ENCODE results near the gene TRIM65.
"Not testable (repeated sequence)": the region's sequence is repeated elsewhere in the genome, so short reads cannot be mapped to it uniquely, and the experiment has no call there.

Gene TRIM65

DNA sequence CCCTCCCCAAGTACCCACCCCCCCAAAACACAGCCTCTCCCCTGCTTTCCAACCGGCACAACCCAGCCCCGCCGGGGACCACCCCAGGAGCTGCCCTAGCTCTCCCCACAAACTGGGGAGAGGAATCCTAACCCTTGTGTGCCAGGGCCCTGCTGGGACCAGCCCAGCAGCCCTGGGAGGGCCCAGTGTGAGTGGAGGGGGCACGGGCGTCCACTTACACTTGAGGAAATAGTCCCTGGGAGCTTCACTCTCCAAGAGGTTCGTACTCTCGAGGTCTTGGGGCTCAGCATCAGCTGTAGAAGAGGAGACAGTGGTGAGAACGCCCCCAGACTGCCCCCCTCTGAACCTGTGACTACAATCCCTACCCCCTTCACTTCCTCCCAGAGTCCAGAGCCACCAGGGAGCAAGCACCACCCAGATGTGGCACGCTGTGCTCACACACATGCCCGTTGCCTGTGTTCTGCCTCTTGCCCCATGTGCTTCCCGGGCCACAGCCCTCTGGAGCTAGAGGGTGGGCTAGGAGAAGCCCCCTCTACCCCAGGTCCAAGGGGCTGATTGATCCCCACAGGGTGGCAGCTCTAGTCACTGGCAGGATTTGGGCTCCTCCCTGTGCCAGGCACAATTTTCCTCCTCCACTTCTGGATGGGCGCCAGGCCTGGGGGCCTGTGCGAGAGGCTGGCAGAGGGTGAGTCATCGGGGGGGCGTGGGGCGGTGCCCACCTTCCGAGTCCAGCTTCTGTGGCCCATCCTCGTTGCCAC is 21.4 kb downstream of the TRIM65 start:
- no peak for DNase-seq

- no peak for DNase-seq
These were observed 22.2 kb downstream of the TRIM65 start for GRCh38 chr17:75874323-75875181.

DNA sequence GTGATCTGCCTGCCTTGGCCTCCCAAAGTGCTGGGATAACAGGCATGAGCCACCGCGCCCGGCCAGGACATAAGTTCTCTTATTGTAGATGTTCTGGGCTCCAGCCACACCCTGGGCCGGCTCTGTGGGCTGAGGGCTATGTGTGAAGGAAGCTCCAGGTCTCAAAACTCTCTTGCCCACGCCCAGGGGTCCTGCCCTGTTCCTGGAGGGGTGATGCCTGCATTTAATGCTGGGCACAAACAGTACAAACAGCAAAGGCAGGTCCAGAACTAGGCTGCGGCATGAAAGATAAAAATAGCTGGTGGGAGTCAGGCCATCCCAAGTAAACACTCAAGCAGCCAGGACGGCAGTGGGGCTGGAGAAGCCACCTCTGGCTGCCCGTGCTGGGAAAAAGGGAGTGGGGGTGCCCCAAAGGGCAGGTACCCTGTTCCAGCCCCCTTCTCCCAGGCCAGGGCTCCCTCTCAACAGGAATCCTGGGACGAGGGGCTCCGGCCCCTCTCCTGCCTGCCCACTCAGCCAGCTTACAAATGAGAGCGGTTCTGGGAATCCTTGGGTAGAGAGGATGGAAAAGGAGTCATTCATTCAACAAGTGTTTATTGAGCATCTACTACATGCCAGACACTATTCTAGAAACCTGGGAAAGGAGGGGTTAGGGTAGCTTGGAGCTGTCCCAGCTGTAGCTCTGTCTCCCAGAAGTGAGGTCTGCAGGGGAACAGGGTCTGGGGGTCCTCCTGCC is 23.0 kb downstream of the TRIM65 start:
- no peak for DNase-seq

DNA sequence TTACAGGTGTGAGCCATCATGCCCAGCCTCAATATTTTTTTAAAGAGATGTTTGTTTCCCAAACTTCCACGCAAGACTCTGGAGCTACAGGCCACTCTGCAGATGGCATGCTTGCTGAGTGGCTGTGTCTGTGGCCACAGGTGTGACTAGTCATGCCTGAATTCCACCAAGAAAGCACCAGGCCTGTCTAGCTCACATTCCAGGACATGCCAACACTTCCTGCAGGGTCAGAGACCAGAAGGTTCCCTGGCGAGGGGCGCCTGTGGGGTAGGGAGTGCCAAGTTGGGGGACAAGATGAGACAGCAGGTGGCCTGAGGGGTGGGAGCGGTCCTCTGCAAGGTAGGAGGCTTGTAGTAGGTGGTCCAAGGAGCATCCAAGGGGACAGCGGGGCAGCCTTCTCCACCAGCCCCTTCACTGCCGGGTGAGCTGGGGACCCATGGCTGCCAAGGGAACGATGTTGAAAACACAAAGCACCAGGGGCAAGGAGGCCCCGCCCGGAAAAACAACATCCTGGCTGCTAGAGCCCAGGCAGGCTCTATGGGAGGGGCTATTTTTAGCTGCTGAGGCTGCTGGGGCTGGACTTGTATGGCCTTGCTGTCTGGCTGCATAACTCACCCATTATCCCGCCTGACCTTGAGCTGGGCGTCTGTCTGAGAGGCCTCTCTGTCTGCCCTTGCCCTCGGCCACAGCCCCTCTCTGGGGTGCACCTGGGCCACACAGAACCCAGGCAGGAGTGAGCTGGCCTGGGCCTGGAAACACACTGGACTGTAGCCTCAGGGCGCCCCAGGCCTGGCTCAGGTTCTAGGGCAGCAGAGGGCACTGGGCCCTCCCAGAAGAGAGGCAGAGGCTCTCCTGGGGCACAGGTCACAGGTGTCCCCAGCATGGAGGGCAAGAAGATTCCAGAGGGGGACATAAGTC is 24.1 kb downstream of the TRIM65 start:
- no peak for DNase-seq

DNA sequence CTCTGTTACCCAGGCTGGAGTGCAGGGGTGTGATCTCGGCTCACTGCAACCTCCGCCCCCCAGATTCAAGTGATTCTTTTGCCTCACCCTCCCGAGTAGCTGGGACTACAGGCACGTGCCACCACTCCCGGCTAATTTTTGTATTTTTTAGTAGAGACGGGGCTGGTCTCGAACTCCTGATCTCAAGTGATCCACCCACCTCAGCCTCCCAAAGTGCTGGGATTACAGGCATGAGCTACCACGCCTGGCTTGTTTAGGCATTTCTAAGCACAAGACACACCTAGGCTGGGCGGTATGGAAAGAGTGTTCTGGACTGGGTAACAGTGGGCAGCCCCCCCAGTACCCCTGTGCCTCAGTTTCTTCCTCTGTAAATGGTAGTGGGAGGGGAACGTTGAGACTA is 26.5 kb downstream of the TRIM65 start:
- not testable (repeated sequence) for DNase-seq

GRCh38 chr17:75869282-75870141 is 27.2 kb downstream of the TRIM65 start:
- no peak for DNase-seq

- DNase-seq = not testable (repeated sequence)
These were observed 27.9 kb downstream of the TRIM65 start for GRCh38 chr17:75868730-75869281.

DNA sequence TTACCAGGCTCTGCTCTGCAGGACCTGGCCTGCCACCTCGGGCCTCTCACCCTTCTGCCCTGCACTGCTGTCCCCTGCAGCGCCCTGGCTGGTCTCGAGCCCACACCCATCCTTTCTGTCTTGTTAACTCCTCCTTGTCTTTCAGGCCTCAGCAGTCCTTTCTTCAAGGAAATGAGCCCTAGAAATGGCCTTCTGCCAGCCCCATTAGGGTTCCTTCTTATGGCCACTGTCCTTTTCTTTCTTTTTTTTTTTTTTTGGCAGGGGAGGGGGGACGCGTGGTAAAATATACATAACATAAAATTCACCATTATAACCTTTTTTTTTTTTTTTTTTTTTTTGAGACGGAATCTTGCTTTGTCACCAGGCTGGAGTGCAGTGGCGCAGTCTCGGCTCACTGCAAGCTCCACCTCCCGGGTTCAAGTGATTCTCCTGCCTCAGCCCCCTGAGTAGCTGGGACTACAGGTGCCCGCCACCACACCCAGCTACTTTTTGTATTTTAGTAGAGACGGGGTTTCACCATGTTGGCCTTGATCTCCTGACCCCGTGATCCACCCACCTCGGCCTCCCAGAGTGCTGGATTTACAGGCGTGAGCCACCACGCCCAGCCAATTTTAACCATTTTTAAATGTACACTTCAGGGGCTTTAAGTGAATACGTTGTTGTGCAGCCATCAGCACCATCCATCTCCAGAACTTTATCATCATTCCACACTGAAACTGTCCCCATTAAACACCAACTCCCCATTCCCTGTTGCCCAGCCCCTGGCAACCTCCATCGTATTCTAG is 31.2 kb downstream of the TRIM65 start:
- not testable (repeated sequence) for DNase-seq

- not testable (repeated sequence) for DNase-seq
These were observed 31.9 kb downstream of the TRIM65 start for GRCh38 chr17:75864887-75865286.

DNA sequence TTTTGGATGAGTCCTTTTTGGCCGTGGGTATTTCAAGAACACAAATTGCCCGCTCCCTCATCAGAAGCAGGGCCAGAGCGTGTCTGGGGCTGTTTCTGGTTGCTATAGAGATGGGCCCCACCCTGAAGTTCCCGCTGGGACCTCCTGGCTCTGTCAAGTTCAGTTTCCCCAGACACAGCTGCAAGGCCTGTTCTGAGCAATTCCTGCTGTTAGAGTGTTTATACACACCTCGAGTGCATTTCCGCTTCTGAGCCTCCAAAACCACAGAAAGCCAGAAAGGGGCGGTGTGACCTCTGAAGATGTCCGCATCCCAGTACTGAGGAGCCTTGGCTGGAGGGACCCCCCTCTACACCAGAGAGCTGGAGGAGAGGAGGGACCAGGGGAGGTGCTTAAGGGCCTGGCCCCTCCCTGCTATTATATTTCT is 32.3 kb downstream of the TRIM65 start:
- peak; percentile 41 for DNase-seq

DNA sequence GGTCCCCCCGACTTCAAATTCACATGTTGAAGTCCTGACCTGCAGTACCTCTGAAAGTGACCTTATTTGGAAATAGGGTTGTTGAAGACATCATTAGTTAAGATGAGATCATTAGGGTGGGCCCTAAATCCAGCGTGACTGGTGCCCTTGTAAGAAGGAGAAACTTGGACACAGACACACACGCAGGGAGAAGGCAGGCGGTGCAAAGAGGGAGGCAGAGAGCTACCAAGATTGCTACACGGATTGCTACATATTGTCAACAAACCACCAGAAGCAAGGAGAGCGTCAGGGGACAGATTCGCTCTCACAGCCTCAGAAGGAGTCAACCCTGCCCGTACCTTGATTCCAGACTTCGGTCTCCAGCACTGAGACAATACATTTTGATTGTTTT is 34.8 kb downstream of the TRIM65 start:
- no peak for DNase-seq

- DNase-seq = not testable (repeated sequence)
These were observed 37.4 kb downstream of the TRIM65 start for GRCh38 chr17:75859358-75859757.

- peak; percentile 14 for DNase-seq
These were observed 40.5 kb downstream of the TRIM65 start for GRCh38 chr17:75856062-75856756.

GRCh38 chr17:75855310-75856061 is 41.3 kb downstream of the TRIM65 start, which contains the start of gene WBP2:
WBP2 (minus strand) TSS chr17:75855335; CDS start chr17:75855297, 38 bp downstream.
- peak; percentile 99 for DNase-seq

DNA sequence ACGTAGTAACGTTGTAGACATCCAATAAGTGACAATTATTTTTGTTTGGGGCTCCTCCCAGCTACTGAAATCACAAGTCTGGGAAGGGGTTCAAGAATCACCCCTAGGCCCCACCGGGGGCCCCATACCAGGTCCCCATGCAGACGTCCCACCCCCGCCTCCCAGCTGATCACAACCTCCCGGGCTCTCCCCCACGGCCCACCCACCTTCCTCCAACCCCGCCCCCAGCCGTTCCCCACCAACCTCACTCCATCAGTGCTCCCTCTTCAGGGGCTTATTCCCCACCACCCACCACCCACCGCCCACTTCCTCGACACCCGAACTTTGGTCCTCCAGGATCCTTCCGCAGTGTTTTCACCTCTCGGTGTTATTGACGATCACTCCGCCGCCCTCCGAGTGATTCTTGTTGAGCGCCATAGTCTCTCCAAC is 41.9 kb downstream of the TRIM65 start:
- no peak for DNase-seq

GRCh38 chr17:75854101-75854748 is 42.5 kb downstream of the TRIM65 start:
- DNase-seq = no peak

DNA sequence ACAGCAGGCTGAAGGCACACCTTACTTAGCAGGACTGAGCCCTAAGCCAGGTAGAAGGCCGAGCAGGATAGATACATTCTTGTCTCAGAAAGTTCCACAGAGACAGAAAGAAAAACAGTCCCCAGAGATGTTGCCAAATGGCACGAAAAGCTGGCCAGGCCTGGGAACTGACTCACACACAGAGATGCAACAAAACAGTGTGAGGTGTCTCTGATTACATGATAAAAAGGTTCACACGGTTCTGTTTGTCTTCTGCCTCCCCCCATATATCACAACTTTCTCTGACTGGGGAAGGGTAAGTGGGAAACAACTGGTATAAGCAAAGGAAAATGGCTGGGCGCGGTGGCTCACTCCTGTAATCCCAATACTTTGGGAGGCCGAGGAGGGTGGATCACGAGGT is 43.3 kb downstream of the TRIM65 start:
- no peak for DNase-seq

DNA sequence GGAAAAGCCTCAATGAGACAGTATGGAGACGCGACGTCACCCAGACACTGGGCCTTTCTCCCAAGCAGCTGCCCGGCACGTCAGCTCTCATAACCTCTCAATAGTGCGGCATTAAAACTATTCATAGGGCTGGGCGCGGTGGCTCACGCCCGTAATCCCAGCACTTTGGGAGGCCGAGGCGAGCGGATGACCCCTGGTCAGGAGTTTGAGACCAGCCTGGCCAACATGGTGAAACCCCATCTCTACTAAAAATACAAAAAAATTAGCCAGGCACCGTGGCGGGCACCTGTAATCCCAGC is 45.1 kb downstream of the TRIM65 start:
- not testable (repeated sequence) for DNase-seq
